Measurements from ENCODE around the gene OSR1.
"Not testable (repeated sequence)": the region's sequence is repeated elsewhere in the genome, so short reads cannot be mapped to it uniquely, and the experiment has no call there.

Gene OSR1

DNA sequence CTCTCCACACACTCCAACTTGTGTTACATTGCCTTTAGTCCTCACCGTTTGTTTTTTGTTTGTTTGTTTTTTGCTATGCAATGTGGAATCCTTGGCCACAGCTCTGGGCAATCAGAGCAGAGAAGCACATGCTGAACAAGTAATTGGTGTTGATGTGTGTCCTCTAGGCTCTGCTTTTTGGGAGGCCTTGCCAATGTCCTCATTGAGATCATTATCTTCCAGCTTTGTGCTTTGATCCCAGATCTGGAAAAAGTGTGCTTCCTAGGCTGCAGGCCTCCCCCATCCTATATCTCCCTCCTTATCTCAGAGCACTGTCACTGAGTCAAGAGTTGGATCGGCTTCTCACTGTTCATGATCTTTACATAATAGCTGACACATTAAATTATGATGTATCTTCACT, 25.9 kb downstream of the OSR1 start:
- DNase-seq (ENCODE audit: low spot score) = no peak

DNA sequence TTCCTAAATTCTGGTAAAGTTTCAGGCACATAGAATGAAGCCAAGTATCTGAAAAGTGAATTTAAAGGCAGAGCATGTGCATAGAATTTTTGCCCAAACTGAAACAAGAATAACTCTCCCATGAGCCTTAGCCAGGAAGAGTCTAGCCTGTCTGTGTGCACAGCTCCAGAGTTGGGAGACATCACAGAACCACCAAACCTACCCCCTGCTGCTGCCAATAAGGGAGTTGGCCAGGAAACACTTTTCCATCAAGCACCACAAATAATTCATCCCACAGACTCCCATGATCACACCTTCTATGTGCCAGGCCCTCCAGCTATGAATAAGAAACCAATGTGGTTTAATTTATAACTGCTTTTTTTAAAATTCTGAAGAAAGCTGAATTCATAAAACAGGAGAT, 27.0 kb downstream of the OSR1 start:
- DNase-seq (ENCODE audit: low spot score) = no peak

GRCh38 chr2:19330436-19330835, 28.0 kb downstream of the OSR1 start:
- DNase-seq (ENCODE audit: low spot score) = no peak

GRCh38 chr2:19329445-19329844, 29.0 kb downstream of the OSR1 start:
- DNase-seq (ENCODE audit: low spot score) = no peak

DNA sequence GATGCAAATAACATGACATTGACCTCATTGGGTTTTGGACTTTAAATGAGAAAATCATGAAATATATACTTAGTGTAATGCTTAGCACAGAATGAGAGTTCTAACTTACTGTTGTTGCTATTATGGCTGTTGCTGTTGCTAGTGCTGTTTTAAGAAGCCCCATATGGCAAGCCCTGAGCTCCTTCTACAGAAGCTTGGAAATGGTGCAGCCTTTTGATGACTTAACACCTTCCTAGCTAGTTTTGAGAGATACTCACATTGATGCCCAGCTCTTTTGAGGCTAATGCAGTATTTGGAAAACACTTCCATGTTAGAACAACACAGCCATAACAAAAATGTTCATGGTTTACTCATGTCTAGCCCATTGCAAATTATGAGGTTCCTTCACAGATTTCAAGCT, 30.9 kb downstream of the OSR1 start:
- no peak for DNase-seq (ENCODE audit: low spot score)

- no peak for DNase-seq (ENCODE audit: low spot score)
These were observed 36.5 kb downstream of the OSR1 start for GRCh38 chr2:19321946-19322345.

- DNase-seq (ENCODE audit: low spot score) = no peak
These were observed 37.6 kb downstream of the OSR1 start for GRCh38 chr2:19320813-19321212.

GRCh38 chr2:19319698-19320097, 38.7 kb downstream of the OSR1 start:
- no peak for DNase-seq (ENCODE audit: low spot score)

- no peak for DNase-seq (ENCODE audit: low spot score)
These were observed 39.4 kb downstream of the OSR1 start for GRCh38 chr2:19319064-19319463.

DNA sequence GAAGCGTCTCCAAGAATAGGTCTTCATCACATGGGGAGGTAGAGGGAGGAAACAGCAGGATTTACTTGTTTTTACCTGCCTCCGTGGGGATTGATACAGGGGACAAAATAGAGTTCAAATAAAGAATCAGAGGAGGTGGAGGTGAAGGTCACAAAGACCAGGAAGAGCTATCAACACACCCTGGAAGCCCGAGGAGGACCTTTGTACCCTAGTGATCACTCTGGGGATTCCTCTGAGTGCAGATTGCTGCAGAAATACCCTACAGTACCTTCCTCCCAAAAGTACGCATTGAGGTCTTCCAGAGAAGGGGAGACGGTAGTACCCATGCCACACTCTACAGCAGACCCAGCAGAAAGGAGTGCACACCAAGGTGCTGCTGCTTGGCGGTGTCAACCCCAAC, 44.9 kb downstream of the OSR1 start:
- DNase-seq (ENCODE audit: low spot score) = no peak

GRCh38 chr2:19312949-19313348, 45.5 kb downstream of the OSR1 start:
- DNase-seq (ENCODE audit: low spot score) = peak; percentile 9

- not testable (repeated sequence) for DNase-seq (ENCODE audit: low spot score)
These were observed 52.4 kb downstream of the OSR1 start for GRCh38 chr2:19306065-19306464.

DNA sequence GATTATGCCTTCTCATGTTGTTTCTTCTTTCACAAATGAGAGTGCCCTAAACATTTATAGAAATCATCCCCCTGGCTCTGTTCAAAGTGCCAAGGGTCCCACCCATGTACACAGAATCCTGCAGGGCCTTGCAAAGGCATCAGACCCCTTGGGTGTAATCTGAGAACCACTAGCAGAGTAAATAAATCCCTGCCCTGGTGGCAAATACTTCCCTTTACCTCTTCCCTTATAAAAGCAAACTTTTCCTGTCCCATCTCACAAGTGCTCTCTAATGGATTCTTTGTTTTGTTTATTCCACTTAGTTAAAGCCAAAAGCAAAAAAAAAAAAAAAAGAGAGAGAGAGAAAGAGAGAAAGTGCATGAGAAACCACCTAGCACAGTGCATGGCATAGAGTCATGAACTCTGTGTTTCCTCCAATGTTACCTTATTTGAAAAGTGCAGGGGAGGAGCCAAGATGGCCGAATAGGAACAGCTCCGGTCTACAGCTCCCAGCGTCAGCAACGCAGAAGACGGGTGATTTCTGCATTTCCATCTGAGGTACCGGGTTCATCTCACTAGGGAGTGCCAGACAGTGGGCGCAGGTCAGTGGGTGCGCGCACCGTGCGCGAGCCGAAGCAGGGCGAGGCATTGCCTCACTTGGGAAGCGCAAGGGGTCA, 52.9 kb downstream of the OSR1 start:
- peak; percentile 51 for DNase-seq (ENCODE audit: low spot score)

DNA sequence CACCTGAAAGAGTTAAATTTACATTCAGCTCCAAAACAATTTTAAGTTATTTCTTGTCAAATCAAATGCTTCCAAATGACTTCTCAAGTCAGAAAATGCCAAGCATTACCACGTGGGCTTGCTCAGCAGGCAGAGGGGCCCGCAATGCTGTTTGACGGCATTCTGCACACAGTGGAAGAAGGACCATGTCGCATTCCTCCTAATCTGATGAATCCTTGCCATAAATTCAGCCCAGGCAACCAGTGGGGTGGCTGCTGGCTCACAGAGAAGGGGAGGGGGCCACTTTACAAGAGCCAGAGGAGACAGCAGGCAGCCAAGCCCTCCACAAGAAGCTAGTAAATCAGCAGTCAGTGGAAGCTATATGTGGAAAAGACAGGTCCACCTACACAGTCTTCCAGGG, 56.7 kb downstream of the OSR1 start:
- no peak for DNase-seq (ENCODE audit: low spot score)

All from SW480 (cell line).